ENCODE results near the gene IPMK.
A peak's percentile ranks its signal among the peaks of the same experiment; 100 is the strongest.

Gene IPMK

GRCh38 chr10:58268454-58268945, 806 bp upstream of the IPMK start:
- H3K27ac ChIP-seq = peak overlapping the region; percentile 96
- peak overlapping the region; percentile 82 to 83 for H3K4me3 ChIP-seq (ENCODE audit: low read depth in 1 of 2, low read length in 1 of 2)
- no peaks in the 10 kb centered on the region for H3K27me3 ChIP-seq
- peaks cover 36 to 49% of the 10 kb centered on the region in 2 experiments for H3K4me1 ChIP-seq (ENCODE audit: control insufficient read depth in 1 of 2, insufficient read depth in 1 of 2, low read depth in 1 of 2, low read length in 1 of 2)
- H3K9me3 ChIP-seq = no peaks in the 10 kb centered on the region
- TF ChIP-seq CTCF (IDR thresholded peaks at IDR 0.05) = no peak
- no peaks in the 10 kb centered on the region for H3K36me3 ChIP-seq

GRCh38 chr10:58266826-58267712, 625 bp downstream of the IPMK start:
- peaks cover 48 to 54% of the 10 kb centered on the region in 2 experiments for H3K4me1 ChIP-seq (ENCODE audit: control insufficient read depth in 1 of 2, insufficient read depth in 1 of 2, low read depth in 1 of 2, low read length in 1 of 2)

GRCh38 chr10:58266003-58266825, 1.5 kb downstream of the IPMK start:
- Histone ChIP-seq H3K36me3 (no peaks in the 10 kb centered on the region), H3K27ac (peak overlapping the region; percentile 96), H3K4me3 (ENCODE audit: low read depth in 1 of 2, low read length in 1 of 2) (peak overlapping the region; percentile 82 to 83), H3K9me3 (no peaks in the 10 kb centered on the region), H3K4me1 (ENCODE audit: control insufficient read depth in 1 of 2, insufficient read depth in 1 of 2, low read depth in 1 of 2, low read length in 1 of 2) (peaks cover 49 to 54% of the 10 kb centered on the region in 2 experiments), H3K27me3 (no peaks in the 10 kb centered on the region)
- no peak for TF ChIP-seq CTCF (IDR thresholded peaks at IDR 0.05)

More at GRCh38 chr10:58266826-58267712, 625 bp downstream of the IPMK start:
- Histone ChIP-seq H3K4me3 (ENCODE audit: low read depth in 1 of 2, low read length in 1 of 2) (peak overlapping the region; percentile 82 to 83), H3K27me3 (no peaks in the 10 kb centered on the region), H3K27ac (peak overlapping the region; percentile 96), H3K36me3 (no peaks in the 10 kb centered on the region), H3K9me3 (no peaks in the 10 kb centered on the region)
- peak; percentile 9 for TF ChIP-seq CTCF (IDR thresholded peaks at IDR 0.05)

- H3K27ac ChIP-seq = peak overlapping the region; percentile 96
- H3K4me1 ChIP-seq (ENCODE audit: control insufficient read depth in 1 of 2, insufficient read depth in 1 of 2, low read depth in 1 of 2, low read length in 1 of 2) = peaks cover 49 to 54% of the 10 kb centered on the region in 2 experiments
- H3K4me3 ChIP-seq (ENCODE audit: low read depth in 1 of 2, low read length in 1 of 2) = peak overlapping the region; percentile 82 to 83
- no peak for TF ChIP-seq CTCF (IDR thresholded peaks at IDR 0.05)
- H3K36me3 ChIP-seq = no peaks in the 10 kb centered on the region
- no peaks in the 10 kb centered on the region for H3K27me3 ChIP-seq
- H3K9me3 ChIP-seq = no peaks in the 10 kb centered on the region
Observed at GRCh38 chr10:58265249-58265648, 2.4 kb downstream of the IPMK start.

- Histone ChIP-seq H3K4me3 (ENCODE audit: low read depth in 1 of 2, low read length in 1 of 2) (peak overlapping the region in 1 of 2 experiments; percentile 83), H3K27me3 (no peaks in the 10 kb centered on the region), H3K36me3 (no peaks in the 10 kb centered on the region), H3K27ac (peak overlapping the region; percentile 96), H3K9me3 (no peaks in the 10 kb centered on the region), H3K4me1 (ENCODE audit: control insufficient read depth in 1 of 2, insufficient read depth in 1 of 2, low read depth in 1 of 2, low read length in 1 of 2) (peaks cover 46 to 50% of the 10 kb centered on the region in 2 experiments)
- no peak for TF ChIP-seq CTCF (IDR thresholded peaks at IDR 0.05)
Observed at GRCh38 chr10:58264780-58265179, 2.9 kb downstream of the IPMK start.

Measured in neutrophil (primary cell).